H1 (cell line): ENCODE measurements around the gene TXNDC8. TPM values are rescaled to one million over a fixed set of nuclear protein-coding genes. Genes with fewer than 3 reads are reported as not detected.

Experiments used
- CTCF ChIA-PET: fragments of 300-600 bp; sonication (Branson Sonifier 250); formaldehyde crosslinking; loops from one replicate; lab custom pipeline; 2021; ENCODE audit not compliant: partially characterized antibody; lab: Charles Lee
- POLR2A ChIA-PET: fragments of 300-600 bp; sonication (Branson Sonifier 250); formaldehyde crosslinking; loops from one replicate; lab custom pipeline; 2021; ENCODE audit warnings: inconsistent platforms; ENCODE audit not compliant: partially characterized antibody; lab: Charles Lee
- DNase-seq, 2 experiments: peaks; one replicate each; pipeline versions ENCODE4 v3.0.0 to v3.0.0-alpha.2; 2010 to 2022; ENCODE audit warnings: low spot score in 2 of 2, low read depth in 1 of 2, mixed read lengths in 1 of 2
- FAIRE-seq: peaks from 2 replicates; lab custom pipeline; 2011; peaks lifted over from hg19 to GRCh38; lab: Jason Lieb, UNC
- H2AFZ ChIP-seq: 2 replicates; pipeline ENCODE4 v1.8.1; 2012; ENCODE audit warnings: low read length, inconsistent platforms
- H2AK5ac ChIP-seq: 2 replicates; pipeline ENCODE4 v1.6.1; 2013; ENCODE audit warnings: low read depth, low read length
- H2BK120ac ChIP-seq: replicated peaks from 2 replicates; pipeline ENCODE3; 2013; ENCODE audit warnings: low read depth, low read length, inconsistent platforms
- H2BK12ac ChIP-seq: 2 replicates; pipeline ENCODE4 v1.6.1; 2013; ENCODE audit warnings: low read depth, low read length
- H2BK15ac ChIP-seq: 2 replicates; pipeline ENCODE4 v1.6.1; 2013; ENCODE audit warnings: low read length
- H2BK20ac ChIP-seq: 2 replicates; pipeline ENCODE4 v1.6.1; 2013; ENCODE audit warnings: low read length
- H2BK5ac ChIP-seq: 2 replicates; pipeline ENCODE4 v1.6.1; 2013; ENCODE audit warnings: low read depth, low read length
- H3K14ac ChIP-seq: 2 replicates; pipeline ENCODE4 v1.6.1; 2013; ENCODE audit warnings: inconsistent platforms; ENCODE audit not compliant: insufficient read length
- H3K18ac ChIP-seq: 2 replicates; pipeline ENCODE4 v1.6.1; 2013; ENCODE audit warnings: low read length; ENCODE audit errors: extremely low read depth
- H3K23ac ChIP-seq: 2 replicates; pipeline ENCODE4 v1.6.1; 2013; ENCODE audit warnings: inconsistent platforms; ENCODE audit not compliant: insufficient read length
- H3K23me2 ChIP-seq: 2 replicates; pipeline ENCODE4 v1.6.1; 2013; ENCODE audit warnings: low read depth, low read length
- H3K27ac ChIP-seq: 2 replicates; pipeline ENCODE4 v1.6.1; 2011; ENCODE audit warnings: low read depth, low read length, inconsistent platforms
- H3K27me3 ChIP-seq, 4 experiments: replicated peaks in 1 of 4; 1 replicate in 1 of 4; 2 replicates in 3 of 4; pipeline versions ENCODE4 v1.6.1 to v1.8.1; 2011 to 2013; ENCODE audit warnings: low read length in 3 of 4, mild to moderate bottlenecking in 3 of 4, inconsistent platforms in 2 of 4, mixed read lengths in 2 of 4, moderate library complexity in 1 of 4; ENCODE audit not compliant: control insufficient read depth in 3 of 4, insufficient read depth in 3 of 4; ENCODE audit errors: extremely low read depth in 1 of 4
- H3K36me3 ChIP-seq, 4 experiments: 2 replicates each; pipeline versions ENCODE4 v1.6.1 to v1.8.1; 2011 to 2013; ENCODE audit warnings: mild to moderate bottlenecking in 4 of 4, low read length in 3 of 4, moderate library complexity in 2 of 4, control low read depth in 1 of 4, inconsistent platforms in 1 of 4; ENCODE audit not compliant: insufficient read depth in 4 of 4, control insufficient read depth in 2 of 4
- H3K4ac ChIP-seq: replicated peaks from 2 replicates; pipeline ENCODE3; 2013; ENCODE audit warnings: low read length, low read depth, mixed read lengths, inconsistent platforms; ENCODE audit not compliant: insufficient read length
- H3K4me1 ChIP-seq, 4 experiments: replicated peaks in 1 of 4; 1 replicate in 1 of 4; 2 replicates in 3 of 4; pipeline versions ENCODE4 v1.6.1 to v1.8.1; 2011 to 2013; ENCODE audit warnings: low read length in 3 of 4, inconsistent platforms in 2 of 4, mixed read lengths in 1 of 4; ENCODE audit not compliant: insufficient read depth in 4 of 4, control insufficient read depth in 3 of 4
- H3K4me2 ChIP-seq, 2 experiments: 2 replicates each; pipeline versions ENCODE4 v1.6.1 to v1.8.1; 2011 to 2013; ENCODE audit warnings: low read depth in 2 of 2, low read length in 2 of 2, control low read depth in 1 of 2, inconsistent platforms in 1 of 2, mild to moderate bottlenecking in 1 of 2; ENCODE audit not compliant: insufficient read depth in 1 of 2
- H3K4me3 ChIP-seq, 4 experiments: fragments of 200-600, 300-600 bp in 1 of 4; sonication (generic), shearing (Covaris generic), sonication (Bioruptor Twin) in 1 of 4; 2 replicates each; pipeline versions ENCODE4 v1.5.1 to v1.8.1; 2011 to 2016; ENCODE audit warnings: low read length in 4 of 4, low read depth in 3 of 4, control low read depth in 2 of 4, inconsistent platforms in 2 of 4, mild to moderate bottlenecking in 2 of 4, mixed read lengths in 1 of 4, moderate library complexity in 1 of 4; ENCODE audit not compliant: insufficient read depth in 2 of 4; ENCODE audit errors: extremely low read depth in 1 of 4
- H3K56ac ChIP-seq: replicated peaks from 2 replicates; pipeline ENCODE3; 2013; ENCODE audit warnings: low read depth, mild to moderate bottlenecking, mixed read lengths, low read length, inconsistent platforms; ENCODE audit not compliant: insufficient read length
- H3K79me1 ChIP-seq: 2 replicates; pipeline ENCODE4 v1.6.1; 2013; ENCODE audit warnings: low read depth, low read length, control low read depth
- H3K79me2 ChIP-seq, 2 experiments: 2 replicates each; pipeline versions ENCODE4 v1.6.1 to v1.8.1; 2012 to 2013; ENCODE audit warnings: low read length in 2 of 2, mild to moderate bottlenecking in 2 of 2, inconsistent platforms in 1 of 2; ENCODE audit not compliant: insufficient read depth in 2 of 2, control insufficient read depth in 1 of 2
- H3K9ac ChIP-seq, 4 experiments: replicated peaks in 1 of 4; 1 replicate in 1 of 4; 2 replicates in 3 of 4; pipeline versions ENCODE4 v1.6.1 to v1.8.1; 2011 to 2013; ENCODE audit warnings: low read depth in 3 of 4, low read length in 3 of 4, control low read depth in 2 of 4, mild to moderate bottlenecking in 2 of 4, moderate library complexity in 2 of 4, inconsistent platforms in 1 of 4; ENCODE audit errors: extremely low read depth in 1 of 4
- H3K9me3 ChIP-seq, 2 experiments: 2 replicates each; pipeline versions ENCODE4 v1.6.1 to v1.8.1; 2012 to 2013; ENCODE audit warnings: mild to moderate bottlenecking in 2 of 2, moderate library complexity in 2 of 2, control low read depth in 1 of 2, inconsistent platforms in 1 of 2, low read depth in 1 of 2, low read length in 1 of 2, mixed read lengths in 1 of 2; ENCODE audit not compliant: insufficient read depth in 2 of 2
- H4K20me1 ChIP-seq, 2 experiments: replicated peaks in 1 of 2; 2 replicates each; pipeline versions ENCODE3 to v1.8.1; 2011 to 2013; ENCODE audit warnings: inconsistent platforms in 2 of 2, low read length in 2 of 2, mild to moderate bottlenecking in 1 of 2; ENCODE audit not compliant: insufficient read depth in 2 of 2, control insufficient read depth in 1 of 2
- H4K5ac ChIP-seq: 2 replicates; pipeline ENCODE4 v1.6.1; 2013; ENCODE audit warnings: low read length, low read depth, mixed read lengths, inconsistent platforms; ENCODE audit not compliant: insufficient read length
- H4K8ac ChIP-seq: 2 replicates; pipeline ENCODE4 v1.8.0; 2013; ENCODE audit warnings: mild to moderate bottlenecking, moderate library complexity, low read length, inconsistent platforms; ENCODE audit not compliant: insufficient read depth; ENCODE audit errors: extremely low read depth
- H4K91ac ChIP-seq: replicated peaks from 2 replicates; pipeline ENCODE3; 2013; ENCODE audit warnings: low read length, mixed read lengths, inconsistent platforms; ENCODE audit not compliant: insufficient read length
- ATF2 ChIP-seq: IDR thresholded peaks from 2 replicates; pipeline ENCODE4 v1.6.1; 2012; ENCODE audit warnings: low read length, inconsistent platforms
- CHD1 ChIP-seq: IDR thresholded peaks from 2 replicates; pipeline ENCODE4 v1.6.1; 2012; ENCODE audit warnings: low read depth, low read length, improper control_type of control experiment
- GTF2F1 ChIP-seq: IDR thresholded peaks from 2 replicates; pipeline ENCODE4 v1.6.1; 2012; ENCODE audit warnings: low read depth, low read length, improper control_type of control experiment, borderline replicate concordance
- JUN ChIP-seq: IDR thresholded peaks from 2 replicates; pipeline ENCODE4 v1.6.1; 2011; ENCODE audit warnings: low read depth, mild to moderate bottlenecking, improper control_type of control experiment, low read length
- KDM1A ChIP-seq: fragments of 200-600, 300-600 bp; sonication (generic); IDR thresholded peaks from 2 replicates; pipeline ENCODE4 v1.7.1; 2016; ENCODE audit warnings: mild to moderate bottlenecking, low read length, borderline replicate concordance
- POLR2A ChIP-seq, 2 experiments: IDR thresholded peaks; 1 replicate in 1 of 2; 2 replicates in 1 of 2; pipeline ENCODE4 v1.6.1; 2011; ENCODE audit warnings: low read depth in 2 of 2, low read length in 2 of 2, mild to moderate bottlenecking in 2 of 2; ENCODE audit errors: control extremely low read depth in 1 of 2
- RAD21 ChIP-seq, 2 experiments: IDR thresholded peaks in 1 of 2; conservative IDR thresholded peaks in 1 of 2; 2 replicates each; pipeline ENCODE4 v1.6.1; 2011; ENCODE audit warnings: low read depth in 2 of 2, low read length in 2 of 2, improper control_type of control experiment in 1 of 2, inconsistent platforms in 1 of 2, mild to moderate bottlenecking in 1 of 2, moderate library complexity in 1 of 2
- RXRA ChIP-seq: IDR thresholded peaks from 2 replicates; pipeline ENCODE4 v1.6.1; 2011; ENCODE audit warnings: low read depth, mild to moderate bottlenecking, low read length, moderate library complexity; ENCODE audit not compliant: insufficient read depth
- SIRT6 ChIP-seq: IDR thresholded peaks from one replicate; pipeline ENCODE4 v1.7.1; 2012; ENCODE audit warnings: low read length, inconsistent platforms
- TCF12 ChIP-seq: IDR thresholded peaks from 2 replicates; pipeline ENCODE4 v1.6.1; 2011; ENCODE audit warnings: low read depth, mild to moderate bottlenecking, low read length
- YY1 ChIP-seq: IDR thresholded peaks from 2 replicates; pipeline ENCODE4 v1.6.1; 2011; ENCODE audit warnings: low read depth, mild to moderate bottlenecking, low read length
- WGBS, 2 experiments: shearing (Covaris generic) in 1 of 2; methylation state at CpG; one replicate each; pipeline versions ENCODE4 v1.1.6 to v1.1.7; 2013 to 2015; ENCODE audit warnings: low lambda C conversion rate in 2 of 2, mixed read lengths in 2 of 2, inconsistent platforms in 1 of 2, low coverage in 1 of 2, missing lambda C conversion rate in 1 of 2; ENCODE audit not compliant: insufficient replicate concordance in 2 of 2, insufficient coverage in 1 of 2, insufficient read length in 1 of 2; ENCODE audit errors: extremely low coverage in 1 of 2, missing lambda C conversion rate in 1 of 2; 5-methylcytosine and 5-hydroxymethylcytosine counted together
- polyA plus RNA-seq, 7 experiments: library from polyadenylated mRNA; depleted of rRNA in 3 of 7; stranded (reverse) in 5 of 7; unstranded in 2 of 7; fragments of >200 nt in 5 of 7; fragments of 200-250 nt in 2 of 7; gene quantifications; 1 replicate in 5 of 7; 2 replicates in 1 of 7; 4 replicates in 1 of 7; pipeline versions ENCODE4 v1.2.1 to v1.2.3, GENCODE V29; 2011 to 2013; ENCODE audit warnings: missing spikeins in 2 of 7, mixed read lengths in 2 of 7
- total RNA-seq: library from RNA; stranded (reverse); fragmentation: NEBNext Ultra II Directional; extraction: Animal tissue kit (Norgen Biotek cat#: 25700); gene quantifications from 2 replicates; pipeline ENCODE4 v1.2.1, GENCODE V29; 2021

Gene TXNDC8
- total and polyA plus RNA-seq, 2 of the 8 experiments (the other 6 are each of a cell fraction or from before 2014, with no cell fraction given): not detected

- Histone ChIP-seq H4K91ac (no peak overlapping the region), H2BK5ac (no peak overlapping the region), H3K4ac (no peak overlapping the region), H2BK12ac (no peak overlapping the region), H3K36me3 (no peaks in the 10 kb centered on the region), H2BK15ac (no peak overlapping the region), H4K5ac (no peak overlapping the region), H3K23me2 (no peaks in the 10 kb centered on the region), H3K23ac (no peak overlapping the region), H2AFZ (no peak overlapping the region), H3K9ac (no peak overlapping the region), H3K56ac (no peak overlapping the region), H3K18ac (no peak overlapping the region), H2BK20ac (no peak overlapping the region), H3K14ac (no peak overlapping the region), H2AK5ac (no peak overlapping the region), H3K79me1 (no peaks in the 10 kb centered on the region), H3K27ac (no peak overlapping the region), H4K20me1 (no peaks in the 10 kb centered on the region), H3K4me1 (no peaks in the 10 kb centered on the region), H3K4me3 (no peak overlapping the region), H3K27me3 (no peaks in the 10 kb centered on the region), H3K79me2 (no peaks in the 10 kb centered on the region), H4K8ac (no peak overlapping the region), H3K9me3 (no peaks in the 10 kb centered on the region), H2BK120ac (no peak overlapping the region), H3K4me2 (no peak overlapping the region)
- DNase-seq (no peak), FAIRE-seq (no peak)
- WGBS, 2 experiments: 83% methylated on average over 2 of the region's 2 CpGs; no CpG with 5 or more reads in 1 of the 2 experiments
- POLR2A ChIA-PET: no interaction called here
- CTCF ChIA-PET: no interaction called here
- TF ChIP-seq CHD1: no peak
- no peak for TF ChIP-seq POLR2A (IDR thresholded peaks at IDR 0.05; ENCODE audit: control extremely low read depth in 1 of 2, low read depth in 2 of 2, low read length in 2 of 2)
- no peak for TF ChIP-seq KDM1A
- no peak for TF ChIP-seq YY1
- no peak for TF ChIP-seq SIRT6
- no peak for TF ChIP-seq GTF2F1
- no peak for TF ChIP-seq RXRA
- no peak for TF ChIP-seq TCF12
- no peak for TF ChIP-seq RAD21 (IDR thresholded peaks at IDR 0.05 in 1 of 2, conservative IDR thresholded peaks at IDR 0.05 in 1 of 2; ENCODE audit: low read depth in 2 of 2, low read length in 2 of 2)
- no peak for TF ChIP-seq JUN
- TF ChIP-seq ATF2: no peak
These were observed 18.2 kb upstream of the TXNDC8 start for GRCh38 chr9:110355911-110356310.
